GM21717 (cell line): Measurements from ENCODE around the gene TNFRSF6B.
A peak's percentile ranks its signal among the peaks of the same experiment; 100 is the strongest.
"Not testable (repeated sequence)": the region's sequence is repeated elsewhere in the genome, so short reads cannot be mapped to it uniquely, and the experiment has no call there.

Experiments used
- ATAC-seq: cut with Tn5 transposase; IDR thresholded peaks from one replicate; pipeline ENCODE4 v1.9.1; 2021; ENCODE audit warnings: mild to moderate bottlenecking, moderate library complexity; ENCODE audit not compliant: unreplicated experiment

TNFRSF6B gene, protein sequence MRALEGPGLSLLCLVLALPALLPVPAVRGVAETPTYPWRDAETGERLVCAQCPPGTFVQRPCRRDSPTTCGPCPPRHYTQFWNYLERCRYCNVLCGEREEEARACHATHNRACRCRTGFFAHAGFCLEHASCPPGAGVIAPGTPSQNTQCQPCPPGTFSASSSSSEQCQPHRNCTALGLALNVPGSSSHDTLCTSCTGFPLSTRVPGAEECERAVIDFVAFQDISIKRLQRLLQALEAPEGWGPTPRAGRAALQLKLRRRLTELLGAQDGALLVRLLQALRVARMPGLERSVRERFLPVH

GRCh38 chr20:63696628-63697356, at the start of gene TNFRSF6B:
Gene TNFRSF6B (plus strand): TSS chr20:63696652. CDS start chr20:63696768, 116 bp downstream.
- ATAC-seq: no peak

DNA sequence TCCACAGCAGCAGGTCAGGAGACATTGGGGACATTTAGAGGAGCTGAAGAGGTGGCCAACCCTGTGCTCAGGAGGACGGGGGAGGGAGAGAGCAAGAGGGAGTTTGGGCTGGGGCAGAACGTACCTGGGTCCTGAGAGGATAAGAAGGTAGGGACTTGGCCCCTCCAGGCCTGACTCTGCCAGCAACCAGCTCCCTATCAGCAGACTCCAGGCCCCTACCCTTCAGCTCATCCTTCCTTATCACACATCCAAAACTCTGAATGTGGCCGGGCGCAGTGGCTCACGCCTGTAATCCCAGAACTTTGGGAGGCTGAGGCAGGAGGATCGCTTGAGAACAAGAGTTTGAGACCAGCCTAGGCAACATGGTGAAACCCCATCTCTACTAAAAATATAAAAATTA, 48.3 kb upstream of the TNFRSF6B start:
- no peak for ATAC-seq

- ATAC-seq: no peak
Observed at GRCh38 chr20:63648895-63649589, 47.4 kb upstream of the TNFRSF6B start.

GRCh38 chr20:63650486-63650885, 46.0 kb upstream of the TNFRSF6B start:
- not testable (repeated sequence) for ATAC-seq

DNA sequence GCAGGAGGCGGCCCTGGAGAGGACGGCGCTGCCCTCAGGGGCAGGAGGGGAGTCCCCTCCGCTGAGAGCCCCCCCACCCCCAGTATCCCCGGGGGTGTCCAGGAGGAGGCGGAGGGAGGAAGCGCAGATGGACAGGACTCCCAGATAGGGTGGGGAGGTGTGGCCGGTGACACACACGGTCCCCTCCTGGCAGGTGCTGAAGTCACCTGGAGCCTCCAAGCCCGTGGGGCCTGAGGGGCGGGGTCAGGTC, 44.6 kb upstream of the TNFRSF6B start:
- no peak for ATAC-seq

DNA sequence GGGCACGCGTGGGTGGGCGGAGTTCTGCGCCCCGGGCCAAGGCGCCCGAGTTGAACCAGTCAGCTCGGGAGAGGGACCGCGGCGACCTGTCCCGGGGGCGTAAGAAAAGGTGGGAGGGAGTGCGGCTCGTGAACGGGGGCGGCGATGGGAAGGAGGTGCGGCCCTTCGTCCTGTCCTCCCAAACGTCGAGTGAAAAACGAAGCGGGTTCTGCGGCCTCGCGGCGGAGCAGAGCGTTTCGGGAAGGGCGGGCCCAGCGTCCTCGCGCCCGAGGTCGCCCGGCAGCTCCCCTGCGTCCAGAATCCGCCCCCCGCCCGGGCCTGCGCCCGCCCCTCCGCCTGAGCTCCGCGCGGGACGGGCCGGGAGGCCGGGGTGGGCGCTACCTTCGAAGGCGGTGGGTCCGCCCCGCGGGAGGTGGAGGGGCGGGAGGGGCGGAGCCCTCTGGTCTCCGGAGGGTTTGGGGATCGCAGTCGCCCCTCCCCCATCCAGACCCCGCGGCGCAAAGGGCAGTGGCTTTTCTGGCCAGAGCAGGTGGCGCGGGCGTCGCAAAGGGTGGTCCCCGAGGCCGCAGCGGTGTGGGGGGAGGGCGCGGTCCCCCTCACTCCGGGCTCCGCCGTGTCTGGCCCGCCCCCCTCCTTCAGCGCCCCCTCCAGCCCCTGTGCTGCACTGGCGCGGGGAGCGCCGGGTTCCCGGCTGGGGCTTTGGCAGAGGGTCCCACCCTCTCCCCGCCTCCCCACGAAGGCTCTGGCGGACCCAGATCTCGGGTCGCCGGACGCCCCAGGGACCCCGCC, 44.1 kb upstream of the TNFRSF6B start:
- no peak for ATAC-seq

- ATAC-seq: no peak
Observed at GRCh38 chr20:63653041-63653973, 43.1 kb upstream of the TNFRSF6B start, which contains the start of gene STMN3. Gene STMN3 (minus strand): TSS chr20:63653424. CDS start chr20:63653345, 79 bp downstream.

GRCh38 chr20:63653974-63654668, 42.3 kb upstream of the TNFRSF6B start:
- ATAC-seq: no peak

DNA sequence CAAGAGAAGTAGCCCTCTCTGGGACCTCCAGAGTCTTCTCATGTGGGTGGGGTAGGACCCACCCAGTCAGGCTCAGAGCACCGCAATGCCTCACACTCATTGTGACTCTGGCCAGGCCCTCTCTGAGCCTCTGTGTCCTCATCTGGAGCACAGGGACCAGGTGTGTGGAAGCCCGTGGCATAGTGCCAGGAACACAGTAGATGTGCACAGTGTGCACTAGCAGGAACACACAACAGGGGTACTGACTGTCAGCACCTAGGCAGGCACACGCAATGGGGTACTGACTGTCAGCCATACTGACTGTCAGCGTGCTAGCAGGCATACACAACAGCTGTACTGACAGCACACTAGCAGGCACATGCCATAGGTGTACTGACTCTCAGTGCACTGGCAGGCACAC, 41.2 kb upstream of the TNFRSF6B start:
- ATAC-seq: no peak

DNA sequence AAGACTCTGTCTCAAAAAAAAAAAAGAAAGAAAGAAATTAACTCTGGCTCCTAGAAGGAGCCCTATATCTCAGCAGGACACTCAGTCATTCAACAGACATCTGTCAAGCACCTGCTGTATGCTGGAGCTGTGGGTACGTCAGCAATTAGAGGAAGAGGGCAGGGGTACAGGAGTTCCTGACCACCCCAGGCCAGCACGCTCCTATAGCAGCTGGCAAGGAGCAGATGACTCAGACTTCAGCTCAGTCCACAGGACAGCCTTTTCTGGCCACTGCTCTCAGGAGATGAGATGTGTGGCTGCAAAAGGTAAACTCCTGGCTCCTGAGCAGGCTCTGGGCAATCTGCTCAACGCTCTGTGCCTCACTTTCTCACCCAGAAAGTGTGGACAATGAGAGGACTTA, 40.0 kb upstream of the TNFRSF6B start:
- no peak for ATAC-seq

- ATAC-seq: peak; percentile 4
Observed at GRCh38 chr20:63657260-63657936, 39.1 kb upstream of the TNFRSF6B start.

DNA sequence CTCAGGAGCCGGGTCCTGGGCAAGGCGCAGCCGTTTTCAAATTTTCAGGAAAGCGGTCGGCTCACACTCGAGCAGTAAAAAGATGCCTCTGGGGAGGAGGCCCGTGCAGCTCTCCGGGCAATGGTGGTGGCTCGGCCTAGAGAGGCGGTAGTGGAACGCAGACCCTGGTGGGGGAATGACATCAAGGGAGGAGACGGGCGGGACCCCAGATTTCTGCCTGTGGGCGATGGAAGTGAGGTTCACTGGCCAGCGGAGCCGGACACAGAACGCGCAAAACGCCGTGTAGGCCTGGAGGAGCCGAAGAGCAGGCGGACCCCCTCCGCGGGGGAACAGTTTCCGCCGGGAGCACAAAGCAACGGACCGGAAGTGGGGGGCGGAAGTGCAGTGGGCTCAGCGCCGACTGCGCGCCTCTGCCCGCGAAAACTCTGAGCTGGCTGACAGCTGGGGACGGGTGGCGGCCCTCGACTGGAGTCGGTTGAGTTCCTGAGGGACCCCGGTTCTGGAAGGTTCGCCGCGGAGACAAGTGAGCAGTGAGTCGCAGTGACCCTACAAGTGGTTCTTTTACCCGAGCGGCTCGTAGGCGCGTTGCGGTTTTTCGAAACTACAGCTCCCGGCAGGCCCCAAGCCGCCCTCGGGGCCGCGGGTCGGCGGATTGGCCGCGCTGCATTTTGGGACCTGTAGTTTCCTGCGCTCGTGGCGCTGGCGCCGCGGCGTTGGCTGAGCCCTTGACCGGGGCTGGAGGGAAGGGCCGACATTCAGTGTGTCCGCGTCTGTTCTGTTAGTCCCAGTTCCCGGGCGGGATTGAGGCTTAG, 38.3 kb upstream of the TNFRSF6B start, which contains the start of gene RTEL1:
TSS of gene RTEL1 (plus strand) at position 376 of the 812 bp plus-strand sequence. CDS start 1,091 bp downstream, outside the sequence.
- ATAC-seq: peak; percentile 75

GRCh38 chr20:63658749-63659187, 37.7 kb upstream of the TNFRSF6B start:
- no peak for ATAC-seq

DNA sequence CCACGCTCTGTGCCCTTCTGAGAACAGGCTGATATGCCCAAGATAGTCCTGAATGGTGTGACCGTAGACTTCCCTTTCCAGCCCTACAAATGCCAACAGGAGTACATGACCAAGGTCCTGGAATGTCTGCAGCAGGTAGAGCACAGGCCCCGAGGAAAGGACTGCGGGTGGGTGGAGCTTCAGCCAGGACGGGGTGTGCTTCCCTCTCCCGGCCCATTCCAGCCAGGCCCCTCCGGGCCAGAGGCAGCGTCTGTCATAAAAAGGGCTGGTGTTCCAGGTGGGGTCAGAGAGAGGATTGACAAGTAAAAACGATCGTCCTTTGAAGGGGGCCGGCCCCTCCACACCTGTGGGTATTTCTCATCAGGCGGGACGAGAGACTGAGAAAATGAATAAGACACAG, 37.1 kb upstream of the TNFRSF6B start:
- no peak for ATAC-seq

DNA sequence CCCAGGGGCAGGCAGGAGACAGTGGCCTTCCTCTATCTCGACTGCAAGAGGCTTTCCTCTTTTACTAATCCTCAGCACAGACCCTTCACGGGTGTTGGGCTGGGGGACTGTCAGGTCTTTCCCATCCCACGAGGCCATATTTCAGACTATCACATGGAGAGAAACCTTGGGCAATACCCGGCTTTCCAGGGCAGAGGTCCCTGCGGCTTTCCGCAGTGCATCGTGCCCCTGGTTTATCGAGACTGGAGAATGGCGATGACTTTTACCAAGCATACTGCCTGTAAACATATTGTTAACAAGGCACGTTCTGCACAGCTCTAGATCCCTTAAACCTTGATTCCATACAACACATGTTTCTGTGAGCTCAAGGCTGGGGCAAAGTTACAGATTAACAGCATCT, 36.3 kb upstream of the TNFRSF6B start:
- ATAC-seq: not testable (repeated sequence)

DNA sequence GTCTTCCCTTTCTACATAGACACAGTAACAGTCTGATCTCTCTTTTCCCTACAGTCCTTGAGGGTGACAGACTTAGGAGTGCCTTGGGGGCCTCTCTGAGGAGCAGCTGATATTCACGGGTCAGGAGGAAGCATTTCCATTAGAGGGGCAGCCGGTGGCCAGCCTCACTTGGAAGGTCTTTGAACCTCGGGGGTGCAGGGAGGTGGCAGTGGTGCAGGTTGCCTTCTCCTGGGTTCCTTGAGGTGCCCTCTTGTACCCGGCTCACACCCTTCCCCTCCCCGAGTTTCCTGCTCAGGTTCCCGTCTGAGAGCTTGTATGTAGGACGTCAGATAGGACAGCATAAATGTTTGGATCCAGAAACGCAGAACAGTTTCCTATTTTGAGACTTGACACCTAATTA, 35.8 kb upstream of the TNFRSF6B start:
- ATAC-seq: no peak

DNA sequence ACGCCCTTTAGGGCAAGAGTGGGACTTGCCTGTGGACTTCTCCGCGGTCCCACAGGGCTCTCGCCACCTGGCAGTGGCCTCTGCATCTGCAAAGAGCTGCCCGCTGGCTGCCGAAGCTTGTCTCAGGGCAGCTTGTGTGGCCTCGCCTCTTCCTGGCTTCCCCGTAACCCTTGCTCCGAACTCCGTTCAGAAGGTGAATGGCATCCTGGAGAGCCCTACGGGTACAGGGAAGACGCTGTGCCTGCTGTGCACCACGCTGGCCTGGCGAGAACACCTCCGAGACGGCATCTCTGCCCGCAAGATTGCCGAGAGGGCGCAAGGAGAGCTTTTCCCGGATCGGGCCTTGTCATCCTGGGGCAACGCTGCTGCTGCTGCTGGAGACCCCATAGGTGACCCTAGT, 35.3 kb upstream of the TNFRSF6B start:
- no peak for ATAC-seq
